HCT116 (cell line): ENCODE data around the gene ANXA6. TPM values are rescaled to one million over a fixed set of nuclear protein-coding genes. Genes with fewer than 3 reads are reported as not detected.

Experiments used
- ATAC-seq: fragments of 200-7000 bp; cut with Tn5 transposase; 2 replicates; pipeline ENCODE4 v1.9.1; 2020; ENCODE audit warnings: mild to moderate bottlenecking, moderate library complexity
- BruUV-seq: library from RNA; stranded (reverse); fragments of 400-500 nt; replicated peaks from 2 replicates; lab custom pipeline; 2021; lab: Mats Ljungman, UMichigan
- CTCF ChIA-PET: fragments of 300-600 bp; sonication (Branson Sonifier 250); formaldehyde crosslinking; loops from one replicate; lab custom pipeline; 2021; ENCODE audit warnings: antibody characterized with exemption; lab: Charles Lee
- POLR2A ChIA-PET: fragments of 300-600, 350-600 bp; sonication (Branson Sonifier 250); formaldehyde crosslinking; loops from one replicate; lab custom pipeline; 2021; ENCODE audit warnings: antibody characterized with exemption; lab: Charles Lee
- RAD21 ChIA-PET, 2 experiments: fragments of 300-600 bp; sonication (Branson Sonifier 250); formaldehyde crosslinking; loops; one replicate each; lab custom pipeline; 2023; ENCODE audit warnings: low total read pairs in 2 of 2; ENCODE audit not compliant: uncharacterized antibody in 2 of 2, unreplicated experiment in 2 of 2, low non-redundant PET in 1 of 2; lab: Charles Lee
- DNase-seq: peaks from one replicate; pipeline ENCODE4 v3.0.0-alpha.2; 2010; ENCODE audit warnings: low read depth, low spot score
- H2AFZ ChIP-seq: fragments of 200-600 bp; shearing (Covaris generic), sonication (generic); 2 replicates; pipeline ENCODE4 v1.6.1; 2017; ENCODE audit warnings: low read depth, mixed run types, mixed read lengths, antibody characterized with exemption, low read length; ENCODE audit not compliant: poor library complexity, severe bottlenecking
- H3K27ac ChIP-seq: 2 replicates; pipeline ENCODE4 v1.5.1; 2012; ENCODE audit warnings: low read depth, low read length
- H3K27me3 ChIP-seq: fragments of 200-600 bp; sonication (generic); 2 replicates; pipeline ENCODE4 v1.6.1; 2016; ENCODE audit warnings: mixed run types, low read length, mixed read lengths; ENCODE audit not compliant: insufficient read depth
- H3K36me3 ChIP-seq, 2 experiments: fragments of 200-500 bp in 1 of 2; fragments of 200-600 bp in 1 of 2; sonication (Bioruptor generic) in 1 of 2; sonication (generic) in 1 of 2; 2 replicates each; pipeline versions ENCODE4 v1.5.1 to v1.6.1; 2014 to 2016; ENCODE audit warnings: low read length in 2 of 2, inconsistent platforms in 1 of 2, mixed read lengths in 1 of 2, mixed run types in 1 of 2; ENCODE audit not compliant: insufficient read depth in 2 of 2, control insufficient read depth in 1 of 2
- H3K4me1 ChIP-seq, 2 experiments: fragments of 200-600 bp in 1 of 2; sonication (generic) in 1 of 2; 2 replicates each; pipeline versions ENCODE4 v1.5.1 to v1.6.1; 2012 to 2017; ENCODE audit warnings: low read length in 2 of 2, inconsistent platforms in 1 of 2, mild to moderate bottlenecking in 1 of 2, mixed read lengths in 1 of 2, mixed run types in 1 of 2, moderate library complexity in 1 of 2; ENCODE audit not compliant: insufficient read depth in 2 of 2, control insufficient read depth in 1 of 2
- H3K4me2 ChIP-seq: fragments of 200-600 bp; sonication (generic); 2 replicates; pipeline ENCODE4 v1.6.1; 2017; ENCODE audit warnings: mixed run types, low read length, mixed read lengths
- H3K4me3 ChIP-seq, 2 experiments: fragments of 200-600 bp in 1 of 2; sonication (generic) in 1 of 2; replicated peaks in 1 of 2; 2 replicates each; pipeline ENCODE4 v1.5.1; 2011 to 2016; ENCODE audit warnings: low read length in 2 of 2, control low read depth in 1 of 2, low read depth in 1 of 2, mild to moderate bottlenecking in 1 of 2, mixed read lengths in 1 of 2, mixed run types in 1 of 2
- H3K79me2 ChIP-seq: fragments of 200-600 bp; sonication (generic); 2 replicates; pipeline ENCODE4 v1.6.1; 2017; ENCODE audit warnings: mild to moderate bottlenecking, mixed run types, low read length, moderate library complexity, mixed read lengths; ENCODE audit not compliant: insufficient read depth
- H3K9ac ChIP-seq: fragments of 200-600 bp; sonication (generic); 2 replicates; pipeline ENCODE4 v1.6.1; 2016; ENCODE audit warnings: low read length, mixed read lengths
- H3K9me2 ChIP-seq: fragments of 200-600 bp; sonication (generic), shearing (Covaris generic); 2 replicates; pipeline ENCODE4 v1.6.1; 2017; ENCODE audit warnings: mixed run types, mild to moderate bottlenecking, moderate library complexity; ENCODE audit not compliant: insufficient read depth
- H3K9me3 ChIP-seq, 2 experiments: fragments of 200-500 bp in 1 of 2; fragments of 200-600 bp in 1 of 2; sonication (Bioruptor generic) in 1 of 2; sonication (generic) in 1 of 2; 2 replicates each; pipeline ENCODE4 v1.6.1; 2014 to 2017; ENCODE audit warnings: low read length in 2 of 2, mixed read lengths in 2 of 2, inconsistent platforms in 1 of 2, low read depth in 1 of 2, mild to moderate bottlenecking in 1 of 2, mixed run types in 1 of 2, moderate library complexity in 1 of 2; ENCODE audit not compliant: control insufficient read depth in 1 of 2, insufficient read depth in 1 of 2
- H4K20me1 ChIP-seq: fragments of 200-600 bp; sonication (generic), shearing (Covaris generic); 2 replicates; pipeline ENCODE4 v1.6.1; 2017; ENCODE audit warnings: mixed run types, mild to moderate bottlenecking, moderate library complexity; ENCODE audit not compliant: insufficient read depth
- CBX3 ChIP-seq: IDR thresholded peaks from 2 replicates; pipeline ENCODE4 v1.6.1; 2012; ENCODE audit warnings: low read depth
- EGR1 ChIP-seq: IDR thresholded peaks from 2 replicates; pipeline ENCODE4 v1.6.1; 2012; ENCODE audit warnings: low read depth
- FOSL1 ChIP-seq: IDR thresholded peaks from 2 replicates; pipeline ENCODE4 v1.6.1; 2012; ENCODE audit warnings: low read depth
- POLR2A ChIP-seq: IDR thresholded peaks from 2 replicates; pipeline ENCODE4 v1.7.0; 2011; ENCODE audit warnings: borderline replicate concordance; ENCODE audit not compliant: insufficient read depth, insufficient read length; ENCODE audit errors: extremely low read depth
- RAD21 ChIP-seq: IDR thresholded peaks from 2 replicates; pipeline ENCODE4 v1.6.1; 2012; ENCODE audit warnings: low read depth, mild to moderate bottlenecking
- SP1 ChIP-seq: IDR thresholded peaks from 2 replicates; pipeline ENCODE4 v1.6.1; 2012; ENCODE audit warnings: low read depth
- YY1 ChIP-seq: IDR thresholded peaks from 2 replicates; pipeline ENCODE4 v1.6.1; 2011; ENCODE audit warnings: low read length, low read depth, moderate library complexity, mild to moderate bottlenecking; ENCODE audit not compliant: insufficient replicate concordance; ENCODE audit errors: extremely low read depth
- ZFX ChIP-seq: fragments of 450-650 bp; IDR thresholded peaks from 2 replicates; pipeline ENCODE4 v1.6.1; 2017
- intact Hi-C: fragments of 100-400 bp; cut with micrococcal nuclease; formaldehyde crosslinking; loops from 2 replicates; pipeline ENCODE4 v1.10.0; 2022
- total RNA-seq: library from RNA; stranded (reverse); gene quantifications from one replicate; pipeline ENCODE4 v1.2.1, GENCODE V29; 2021; ENCODE audit not compliant: unreplicated experiment
- TF ChIP-seq, protein P1 (sequence below): IDR thresholded peaks from 2 replicates; pipeline ENCODE4 v1.6.1; 2012
- TF ChIP-seq, protein P2 (sequence below): IDR thresholded peaks from 2 replicates; pipeline ENCODE4 v1.6.1; 2011; ENCODE audit warnings: mild to moderate bottlenecking, low read length, moderate library complexity; ENCODE audit not compliant: insufficient replicate concordance; ENCODE audit errors: extremely low read depth
- TF ChIP-seq, protein P3 (sequence below): IDR thresholded peaks from 2 replicates; pipeline ENCODE4 v1.6.1; 2012; ENCODE audit warnings: low read depth

ANXA6 gene
- total RNA-seq, 1 experiment from 2014 or later: 71.9 TPM

DNA sequence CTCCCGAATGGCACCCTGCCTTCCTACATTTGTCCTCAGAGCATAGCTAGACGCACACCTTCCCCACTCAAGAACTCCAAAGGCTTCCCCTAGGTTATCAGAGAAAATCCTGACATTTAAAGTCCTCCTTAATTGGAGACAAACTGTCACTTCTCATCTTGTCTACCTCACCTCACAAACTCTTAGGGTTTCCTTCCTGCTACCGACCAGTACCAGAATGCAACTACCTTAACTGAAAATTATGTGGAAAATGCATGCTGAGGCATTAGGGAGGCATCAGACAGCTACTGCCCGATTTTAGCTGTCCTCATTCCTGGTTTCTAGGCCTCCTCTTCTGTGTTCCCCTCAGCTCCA is 58.8 kb downstream of the ANXA6 start:
- ChIA-PET CTCF (interaction anchor here (1.2 kb wide), 1 partner anchor 17 kb away, joined by 7 read pairs; no protein-coding TSS in a partner anchor), POLR2A (no interaction called here), RAD21 (no interaction called here)
- no peaks in the 10 kb centered on the region for H3K9me3 ChIP-seq
- no peak overlapping the region for H3K4me3 ChIP-seq
- H3K79me2 ChIP-seq: no peaks in the 10 kb centered on the region
- no peak overlapping the region for H3K4me2 ChIP-seq
- H3K4me1 ChIP-seq: peaks cover 0 to 24% of the 10 kb centered on the region in 2 experiments; a peak in 2 of 4 replicates
- H3K9me2 ChIP-seq: no peaks in the 10 kb centered on the region
- DNase-seq: no peak
- H3K9ac ChIP-seq: no peak overlapping the region
- H3K27me3 ChIP-seq: no peaks in the 10 kb centered on the region
- TF ChIP-seq CBX3 (no peak), RAD21 (no peak), SP1 (no peak), EGR1 (no peak)
- TF ChIP-seq, all 23 proteins: peak for 0
- Histone ChIP-seq H4K20me1 (no peaks in the 10 kb centered on the region), H3K36me3 (no peaks in the 10 kb centered on the region), H2AFZ (no peak overlapping the region), H3K27ac (no peak overlapping the region)
- BruUV-seq: no TSS peak
- intact Hi-C loops: no loop called here
- ATAC-seq: no peak

DNA sequence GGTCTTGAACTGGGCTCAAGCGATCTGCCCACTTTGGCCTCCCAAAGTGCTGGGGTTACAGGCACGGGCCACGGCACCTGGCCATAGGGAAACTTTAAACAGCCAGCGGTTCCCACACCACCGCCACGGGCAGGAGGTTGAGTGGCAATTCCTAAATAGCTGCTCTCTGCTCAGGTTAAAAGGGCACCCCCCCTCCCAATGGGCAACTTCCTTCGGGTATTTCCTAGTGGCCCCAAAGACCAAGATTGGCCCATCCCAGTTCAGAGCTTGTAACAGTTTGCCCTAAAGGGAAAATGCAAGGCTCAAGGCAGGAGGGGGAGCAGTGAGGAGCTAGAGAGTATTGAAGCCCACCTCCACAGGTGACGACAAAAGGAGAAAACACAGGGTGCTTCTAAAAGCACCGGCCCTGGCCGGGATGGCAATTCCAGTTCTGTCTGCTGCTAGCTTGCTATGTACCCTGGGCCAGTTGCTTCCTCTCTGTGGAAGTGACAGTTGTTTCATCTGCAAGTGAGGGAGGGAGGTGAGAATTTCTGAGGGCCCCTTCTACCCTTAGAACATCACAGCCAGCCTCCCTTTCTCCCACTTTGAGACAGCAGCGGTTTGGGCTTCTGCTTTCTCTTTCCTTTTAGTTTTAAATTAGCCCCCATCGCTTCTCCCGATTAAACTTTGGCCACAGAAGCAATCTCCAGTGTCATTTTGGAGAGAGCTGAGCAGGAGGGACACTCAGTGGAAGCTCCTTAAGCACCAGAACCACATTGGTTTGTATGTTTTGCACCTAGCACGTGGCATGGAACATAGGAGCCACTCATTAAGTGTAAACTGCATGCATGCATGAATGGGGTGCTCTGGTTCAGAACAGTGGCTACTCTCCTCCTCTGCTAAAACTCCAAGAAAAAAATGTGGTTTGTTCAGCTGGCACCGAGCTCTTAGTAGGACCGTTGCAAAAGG is 59.5 kb downstream of the ANXA6 start:
- H3K4me3 ChIP-seq: no peak overlapping the region
- RAD21 ChIA-PET: no interaction called here
- no peaks in the 10 kb centered on the region for H3K36me3 ChIP-seq
- TF ChIP-seq POLR2A (no peak), RAD21 (no peak), ZFX (no peak), YY1 (no peak), FOSL1 (no peak)
- TF ChIP-seq, protein P1, sequence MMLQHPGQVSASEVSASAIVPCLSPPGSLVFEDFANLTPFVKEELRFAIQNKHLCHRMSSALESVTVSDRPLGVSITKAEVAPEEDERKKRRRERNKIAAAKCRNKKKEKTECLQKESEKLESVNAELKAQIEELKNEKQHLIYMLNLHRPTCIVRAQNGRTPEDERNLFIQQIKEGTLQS: no peak
- TF ChIP-seq, protein P2, sequence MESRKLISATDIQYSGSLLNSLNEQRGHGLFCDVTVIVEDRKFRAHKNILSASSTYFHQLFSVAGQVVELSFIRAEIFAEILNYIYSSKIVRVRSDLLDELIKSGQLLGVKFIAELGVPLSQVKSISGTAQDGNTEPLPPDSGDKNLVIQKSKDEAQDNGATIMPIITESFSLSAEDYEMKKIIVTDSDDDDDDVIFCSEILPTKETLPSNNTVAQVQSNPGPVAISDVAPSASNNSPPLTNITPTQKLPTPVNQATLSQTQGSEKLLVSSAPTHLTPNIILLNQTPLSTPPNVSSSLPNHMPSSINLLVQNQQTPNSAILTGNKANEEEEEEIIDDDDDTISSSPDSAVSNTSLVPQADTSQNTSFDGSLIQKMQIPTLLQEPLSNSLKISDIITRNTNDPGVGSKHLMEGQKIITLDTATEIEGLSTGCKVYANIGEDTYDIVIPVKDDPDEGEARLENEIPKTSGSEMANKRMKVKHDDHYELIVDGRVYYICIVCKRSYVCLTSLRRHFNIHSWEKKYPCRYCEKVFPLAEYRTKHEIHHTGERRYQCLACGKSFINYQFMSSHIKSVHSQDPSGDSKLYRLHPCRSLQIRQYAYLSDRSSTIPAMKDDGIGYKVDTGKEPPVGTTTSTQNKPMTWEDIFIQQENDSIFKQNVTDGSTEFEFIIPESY: no peak
- TF ChIP-seq, protein P3, sequence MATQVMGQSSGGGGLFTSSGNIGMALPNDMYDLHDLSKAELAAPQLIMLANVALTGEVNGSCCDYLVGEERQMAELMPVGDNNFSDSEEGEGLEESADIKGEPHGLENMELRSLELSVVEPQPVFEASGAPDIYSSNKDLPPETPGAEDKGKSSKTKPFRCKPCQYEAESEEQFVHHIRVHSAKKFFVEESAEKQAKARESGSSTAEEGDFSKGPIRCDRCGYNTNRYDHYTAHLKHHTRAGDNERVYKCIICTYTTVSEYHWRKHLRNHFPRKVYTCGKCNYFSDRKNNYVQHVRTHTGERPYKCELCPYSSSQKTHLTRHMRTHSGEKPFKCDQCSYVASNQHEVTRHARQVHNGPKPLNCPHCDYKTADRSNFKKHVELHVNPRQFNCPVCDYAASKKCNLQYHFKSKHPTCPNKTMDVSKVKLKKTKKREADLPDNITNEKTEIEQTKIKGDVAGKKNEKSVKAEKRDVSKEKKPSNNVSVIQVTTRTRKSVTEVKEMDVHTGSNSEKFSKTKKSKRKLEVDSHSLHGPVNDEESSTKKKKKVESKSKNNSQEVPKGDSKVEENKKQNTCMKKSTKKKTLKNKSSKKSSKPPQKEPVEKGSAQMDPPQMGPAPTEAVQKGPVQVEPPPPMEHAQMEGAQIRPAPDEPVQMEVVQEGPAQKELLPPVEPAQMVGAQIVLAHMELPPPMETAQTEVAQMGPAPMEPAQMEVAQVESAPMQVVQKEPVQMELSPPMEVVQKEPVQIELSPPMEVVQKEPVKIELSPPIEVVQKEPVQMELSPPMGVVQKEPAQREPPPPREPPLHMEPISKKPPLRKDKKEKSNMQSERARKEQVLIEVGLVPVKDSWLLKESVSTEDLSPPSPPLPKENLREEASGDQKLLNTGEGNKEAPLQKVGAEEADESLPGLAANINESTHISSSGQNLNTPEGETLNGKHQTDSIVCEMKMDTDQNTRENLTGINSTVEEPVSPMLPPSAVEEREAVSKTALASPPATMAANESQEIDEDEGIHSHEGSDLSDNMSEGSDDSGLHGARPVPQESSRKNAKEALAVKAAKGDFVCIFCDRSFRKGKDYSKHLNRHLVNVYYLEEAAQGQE: no peak
- TF ChIP-seq, all 23 proteins: peak for 0
- no peak overlapping the region for H3K27ac ChIP-seq
- H3K4me2 ChIP-seq: no peak overlapping the region
- H3K9me2 ChIP-seq: no peaks in the 10 kb centered on the region
- ChIA-PET POLR2A (no interaction called here), CTCF (interaction anchor here (0.7 kb wide), 1 partner anchor 19 kb away, joined by 3 read pairs; no protein-coding TSS in a partner anchor)
- H4K20me1 ChIP-seq: no peaks in the 10 kb centered on the region
- DNase-seq (no peak), ATAC-seq (no peak)
- H3K79me2 ChIP-seq: no peaks in the 10 kb centered on the region
- H2AFZ ChIP-seq: no peak overlapping the region
- no peaks in the 10 kb centered on the region for H3K9me3 ChIP-seq
- peaks cover 0 to 30% of the 10 kb centered on the region in 2 experiments; a peak in 2 of 4 replicates for H3K4me1 ChIP-seq
- no peaks in the 10 kb centered on the region for H3K27me3 ChIP-seq
- intact Hi-C loops: no loop called here
- H3K9ac ChIP-seq: no peak overlapping the region
- BruUV-seq: no TSS peak
